Liver (tissue), 9 donors: ENCODE results near the gene GPD1L. TPM values are rescaled to one million over a fixed set of nuclear protein-coding genes. Genes with fewer than 3 reads are reported as not detected.

Source experiments
- DNase-seq: peaks from one replicate; pipeline ENCODE4 v3.0.0-alpha.2; 2017; ENCODE audit warnings: low spot score
- H3K27ac ChIP-seq, 2 donors: one replicate each; pipeline ENCODE4 v1.7.0; 2013; ENCODE audit warnings: inconsistent platforms in 2 of 2, low read length in 2 of 2, control low read depth in 1 of 2, low read depth in 1 of 2, mild to moderate bottlenecking in 1 of 2
- H3K27me3 ChIP-seq, 4 donors: one replicate each; pipeline versions ENCODE4 v1.6.1 to v1.7.0; 2013; ENCODE audit warnings: low read length in 3 of 4, inconsistent platforms in 1 of 4, mild to moderate bottlenecking in 1 of 4, moderate library complexity in 1 of 4; ENCODE audit not compliant: control insufficient read depth in 4 of 4, insufficient read depth in 4 of 4
- H3K36me3 ChIP-seq, 4 donors: one replicate each; pipeline versions ENCODE4 v1.6.1 to v1.7.0; 2013; ENCODE audit warnings: low read length in 3 of 4, mild to moderate bottlenecking in 3 of 4, low read depth in 1 of 4, moderate library complexity in 1 of 4; ENCODE audit not compliant: control insufficient read depth in 4 of 4, insufficient read depth in 3 of 4
- H3K4me1 ChIP-seq, 4 donors: one replicate each; pipeline versions ENCODE4 v1.6.1 to v1.7.0; 2013; ENCODE audit warnings: low read length in 3 of 4, mild to moderate bottlenecking in 3 of 4, moderate library complexity in 1 of 4; ENCODE audit not compliant: control insufficient read depth in 4 of 4, insufficient read depth in 4 of 4
- H3K4me3 ChIP-seq, 3 donors: one replicate each; pipeline versions ENCODE4 v1.6.1 to v1.7.0; 2013; ENCODE audit warnings: low read length in 3 of 3, control low read depth in 1 of 3, low read depth in 1 of 3, mild to moderate bottlenecking in 1 of 3
- H3K9ac ChIP-seq, 2 donors: one replicate each; pipeline ENCODE4 v1.7.0; 2013; ENCODE audit warnings: low read length in 2 of 2, mild to moderate bottlenecking in 2 of 2, moderate library complexity in 2 of 2, control low read depth in 1 of 2, low read depth in 1 of 2
- H3K9me3 ChIP-seq, 4 donors: one replicate each; pipeline versions ENCODE4 v1.6.1 to v1.7.0; 2013; ENCODE audit warnings: low read length in 3 of 4; ENCODE audit not compliant: control insufficient read depth in 4 of 4
- EGR1 ChIP-seq, 2 donors: IDR thresholded peaks; 2 replicates each; pipeline ENCODE4 v1.6.1; 2016 to 2018; ENCODE audit warnings: antibody characterized with exemption in 2 of 2, low read depth in 2 of 2
- FOXA1 ChIP-seq: IDR thresholded peaks from 2 replicates; pipeline ENCODE4 v1.6.1; 2016; ENCODE audit warnings: antibody characterized with exemption
- FOXA2 ChIP-seq: IDR thresholded peaks from 2 replicates; pipeline ENCODE4 v1.6.1; 2016; ENCODE audit warnings: antibody characterized with exemption
- HNF4A ChIP-seq, 2 donors: conservative IDR thresholded peaks; 2 replicates each; pipeline ENCODE4 v1.6.1; 2016; ENCODE audit warnings: antibody characterized with exemption in 2 of 2, mild to moderate bottlenecking in 2 of 2
- HNF4G ChIP-seq: IDR thresholded peaks from 2 replicates; pipeline ENCODE4 v1.6.1; 2016; ENCODE audit warnings: antibody characterized with exemption
- JUND ChIP-seq, 2 donors: IDR thresholded peaks; 2 replicates each; pipeline ENCODE4 v1.6.1; 2016; ENCODE audit warnings: antibody characterized with exemption in 2 of 2
- NR2F2 ChIP-seq: IDR thresholded peaks from 2 replicates; pipeline ENCODE4 v1.6.1; 2016; ENCODE audit warnings: antibody characterized with exemption
- RAD21 ChIP-seq, 2 donors: IDR thresholded peaks; 2 replicates each; pipeline ENCODE4 v1.6.1; 2016; ENCODE audit warnings: antibody characterized with exemption in 2 of 2, mild to moderate bottlenecking in 2 of 2
- SP1 ChIP-seq: IDR thresholded peaks from 2 replicates; pipeline ENCODE4 v1.6.1; 2018; ENCODE audit warnings: antibody characterized with exemption, mild to moderate bottlenecking
- TAF1 ChIP-seq: conservative IDR thresholded peaks from 2 replicates; pipeline ENCODE4 v1.6.1; 2016; ENCODE audit warnings: antibody characterized with exemption, mild to moderate bottlenecking
- YY1 ChIP-seq: IDR thresholded peaks from 2 replicates; pipeline ENCODE4 v1.6.1; 2016; ENCODE audit warnings: antibody characterized with exemption, mild to moderate bottlenecking
- WGBS: extraction: QIAGEN DNeasy Blood & Tissue Kit; methylation state at CpG from one replicate; pipeline ENCODE4 v1.1.7; 2013; 5-methylcytosine and 5-hydroxymethylcytosine counted together
- polyA plus RNA-seq, 2 donors: library from polyadenylated mRNA; stranded (reverse) in 1 of 2; unstranded in 1 of 2; fragments of 200-250 nt in 1 of 2; fragments of >200 nt in 1 of 2; fragmentation: Nextera tagmentation in 1 of 2; extraction: Ambion mirVana in 1 of 2; gene quantifications; one replicate each; pipeline versions ENCODE4 v1.2.1 to v1.2.3, GENCODE V29; 2013 to 2015
- total RNA-seq, 2 donors: library from RNA; depleted of rRNA; stranded (reverse); fragments of >200 nt; gene quantifications; one replicate each; pipeline ENCODE4 v1.2.3, GENCODE V29; 2014
- TF ChIP-seq, protein P1 (sequence below): IDR thresholded peaks from 2 replicates; pipeline ENCODE4 v1.6.1; 2016; ENCODE audit warnings: antibody characterized with exemption, mild to moderate bottlenecking
- TF ChIP-seq, protein P2 (sequence below): IDR thresholded peaks from 2 replicates; pipeline ENCODE4 v1.6.1; 2016; ENCODE audit warnings: antibody characterized with exemption
- TF ChIP-seq, protein P3 (sequence below): IDR thresholded peaks from 2 replicates; pipeline ENCODE4 v1.6.1; 2016; ENCODE audit warnings: antibody characterized with exemption
- TF ChIP-seq, protein P4 (sequence below): fragments of 150-350 bp; IDR thresholded peaks from 2 replicates; pipeline ENCODE4 v1.5.1; 2017; ENCODE audit warnings: improper control_type of control experiment, low read depth, low read length; ENCODE audit not compliant: missing input control
- TF ChIP-seq, protein P5 (sequence below): IDR thresholded peaks from 2 replicates; pipeline ENCODE4 v1.6.1; 2016; ENCODE audit warnings: antibody characterized with exemption
- donor health status: healthy.
- donor health status: healthy.
- donor health status: healthy.
- donor health status: healthy.
- donor health status: healthy.

GPD1L gene
- total and polyA plus RNA-seq, 4 donors: 1.4 to 5.0 (median 3.1) TPM

DNA sequence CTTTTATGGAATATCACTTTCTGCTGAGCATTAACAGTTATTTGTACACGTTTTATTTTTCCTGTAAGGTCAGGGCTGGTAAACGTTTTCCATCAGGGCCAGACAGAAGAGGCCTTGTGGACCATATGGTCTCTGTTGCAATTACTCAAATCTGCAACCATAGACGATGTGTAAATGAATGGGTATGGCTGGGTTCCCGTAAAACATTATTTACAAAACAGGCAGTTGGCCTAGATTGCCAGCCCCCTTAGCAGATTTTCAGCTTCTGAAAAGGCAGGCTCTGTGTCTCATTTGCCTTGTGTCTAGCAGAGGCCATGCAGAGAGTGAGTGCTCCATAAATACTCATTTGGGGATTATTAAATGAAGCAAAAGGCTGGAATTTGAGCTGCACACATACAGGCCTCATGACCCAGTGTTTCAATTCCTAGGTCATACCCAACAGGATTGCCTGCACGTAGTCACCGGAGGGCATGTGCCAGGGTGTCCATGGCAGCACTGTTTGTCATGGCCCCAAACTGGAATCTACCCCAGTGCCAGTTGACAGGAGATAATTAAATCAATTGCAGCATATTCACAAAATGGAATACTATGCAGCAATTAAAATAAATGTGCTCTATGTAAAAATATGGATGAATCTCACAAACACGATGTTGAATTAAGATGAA is 51.3 kb downstream of the GPD1L start:
- no peak for DNase-seq
- 84% methylated on average over 7 of the region's 7 CpGs for WGBS
- no peaks in the 10 kb centered on the region for H3K27me3 ChIP-seq
- no peak overlapping the region for H3K4me3 ChIP-seq
- H3K9ac ChIP-seq: no peak overlapping the region
- no peak for TF ChIP-seq TAF1
- TF ChIP-seq YY1: no peak
- TF ChIP-seq, protein P1, sequence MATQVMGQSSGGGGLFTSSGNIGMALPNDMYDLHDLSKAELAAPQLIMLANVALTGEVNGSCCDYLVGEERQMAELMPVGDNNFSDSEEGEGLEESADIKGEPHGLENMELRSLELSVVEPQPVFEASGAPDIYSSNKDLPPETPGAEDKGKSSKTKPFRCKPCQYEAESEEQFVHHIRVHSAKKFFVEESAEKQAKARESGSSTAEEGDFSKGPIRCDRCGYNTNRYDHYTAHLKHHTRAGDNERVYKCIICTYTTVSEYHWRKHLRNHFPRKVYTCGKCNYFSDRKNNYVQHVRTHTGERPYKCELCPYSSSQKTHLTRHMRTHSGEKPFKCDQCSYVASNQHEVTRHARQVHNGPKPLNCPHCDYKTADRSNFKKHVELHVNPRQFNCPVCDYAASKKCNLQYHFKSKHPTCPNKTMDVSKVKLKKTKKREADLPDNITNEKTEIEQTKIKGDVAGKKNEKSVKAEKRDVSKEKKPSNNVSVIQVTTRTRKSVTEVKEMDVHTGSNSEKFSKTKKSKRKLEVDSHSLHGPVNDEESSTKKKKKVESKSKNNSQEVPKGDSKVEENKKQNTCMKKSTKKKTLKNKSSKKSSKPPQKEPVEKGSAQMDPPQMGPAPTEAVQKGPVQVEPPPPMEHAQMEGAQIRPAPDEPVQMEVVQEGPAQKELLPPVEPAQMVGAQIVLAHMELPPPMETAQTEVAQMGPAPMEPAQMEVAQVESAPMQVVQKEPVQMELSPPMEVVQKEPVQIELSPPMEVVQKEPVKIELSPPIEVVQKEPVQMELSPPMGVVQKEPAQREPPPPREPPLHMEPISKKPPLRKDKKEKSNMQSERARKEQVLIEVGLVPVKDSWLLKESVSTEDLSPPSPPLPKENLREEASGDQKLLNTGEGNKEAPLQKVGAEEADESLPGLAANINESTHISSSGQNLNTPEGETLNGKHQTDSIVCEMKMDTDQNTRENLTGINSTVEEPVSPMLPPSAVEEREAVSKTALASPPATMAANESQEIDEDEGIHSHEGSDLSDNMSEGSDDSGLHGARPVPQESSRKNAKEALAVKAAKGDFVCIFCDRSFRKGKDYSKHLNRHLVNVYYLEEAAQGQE: no peak
- TF ChIP-seq, protein P2, sequence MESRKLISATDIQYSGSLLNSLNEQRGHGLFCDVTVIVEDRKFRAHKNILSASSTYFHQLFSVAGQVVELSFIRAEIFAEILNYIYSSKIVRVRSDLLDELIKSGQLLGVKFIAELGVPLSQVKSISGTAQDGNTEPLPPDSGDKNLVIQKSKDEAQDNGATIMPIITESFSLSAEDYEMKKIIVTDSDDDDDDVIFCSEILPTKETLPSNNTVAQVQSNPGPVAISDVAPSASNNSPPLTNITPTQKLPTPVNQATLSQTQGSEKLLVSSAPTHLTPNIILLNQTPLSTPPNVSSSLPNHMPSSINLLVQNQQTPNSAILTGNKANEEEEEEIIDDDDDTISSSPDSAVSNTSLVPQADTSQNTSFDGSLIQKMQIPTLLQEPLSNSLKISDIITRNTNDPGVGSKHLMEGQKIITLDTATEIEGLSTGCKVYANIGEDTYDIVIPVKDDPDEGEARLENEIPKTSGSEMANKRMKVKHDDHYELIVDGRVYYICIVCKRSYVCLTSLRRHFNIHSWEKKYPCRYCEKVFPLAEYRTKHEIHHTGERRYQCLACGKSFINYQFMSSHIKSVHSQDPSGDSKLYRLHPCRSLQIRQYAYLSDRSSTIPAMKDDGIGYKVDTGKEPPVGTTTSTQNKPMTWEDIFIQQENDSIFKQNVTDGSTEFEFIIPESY: no peak
- TF ChIP-seq SP1: no peak
- no peak for TF ChIP-seq EGR1 (IDR thresholded peaks at IDR 0.05; ENCODE audit: low read depth in 2 of 2)
- TF ChIP-seq HNF4G: no peak
- TF ChIP-seq FOXA1: no peak
- H3K4me1 ChIP-seq: no peaks in the 10 kb centered on the region
- H3K9me3 ChIP-seq: no peaks in the 10 kb centered on the region
- no peaks in the 10 kb centered on the region for H3K36me3 ChIP-seq
- H3K27ac ChIP-seq: no peak overlapping the region

DNA sequence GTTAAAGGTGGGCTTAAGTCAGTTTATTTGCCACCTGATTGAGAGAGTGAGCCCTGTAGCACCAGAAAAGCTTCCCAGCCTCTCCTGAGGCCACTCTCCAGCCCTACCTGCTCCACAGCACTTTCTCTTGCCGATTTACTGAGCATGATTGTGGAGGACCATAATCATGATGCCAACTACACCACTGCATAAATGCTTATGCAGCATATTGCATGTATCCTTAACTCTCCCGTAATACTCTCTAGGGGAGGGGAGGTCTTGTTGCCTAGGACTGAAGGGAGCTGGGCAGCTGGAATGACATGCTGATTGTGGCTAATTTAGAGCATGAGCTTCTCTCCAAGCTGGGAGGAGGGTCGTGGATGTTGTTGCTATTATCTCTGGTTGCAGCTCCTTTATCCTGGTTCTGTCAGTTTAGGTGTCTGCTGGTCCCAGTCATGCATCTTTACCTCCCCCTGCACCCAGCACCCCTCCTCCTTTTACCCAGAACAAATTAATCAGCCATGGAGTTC is 54.3 kb downstream of the GPD1L start:
- 75% methylated on average over 3 of the region's 3 CpGs for WGBS
- DNase-seq: no peak

More for the DNA sequence above, 54.3 kb downstream of the GPD1L start:
- peaks cover 0 to 1% (median 0%) of the 10 kb centered on the region in 4 donors for H3K36me3 ChIP-seq
- no peak overlapping the region for H3K9ac ChIP-seq
- no peaks in the 10 kb centered on the region for H3K9me3 ChIP-seq
- no peaks in the 10 kb centered on the region for H3K4me1 ChIP-seq
- TF ChIP-seq SP1 (no peak), YY1 (no peak), NR2F2 (no peak), RAD21 (IDR thresholded peaks at IDR 0.05) (no peak), HNF4G (no peak), FOXA1 (no peak), HNF4A (conservative IDR thresholded peaks at IDR 0.05) (no peak), JUND (IDR thresholded peaks at IDR 0.05) (no peak), FOXA2 (no peak)
- TF ChIP-seq, protein P3, sequence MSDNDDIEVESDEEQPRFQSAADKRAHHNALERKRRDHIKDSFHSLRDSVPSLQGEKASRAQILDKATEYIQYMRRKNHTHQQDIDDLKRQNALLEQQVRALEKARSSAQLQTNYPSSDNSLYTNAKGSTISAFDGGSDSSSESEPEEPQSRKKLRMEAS: no peak
- TF ChIP-seq, protein P4, sequence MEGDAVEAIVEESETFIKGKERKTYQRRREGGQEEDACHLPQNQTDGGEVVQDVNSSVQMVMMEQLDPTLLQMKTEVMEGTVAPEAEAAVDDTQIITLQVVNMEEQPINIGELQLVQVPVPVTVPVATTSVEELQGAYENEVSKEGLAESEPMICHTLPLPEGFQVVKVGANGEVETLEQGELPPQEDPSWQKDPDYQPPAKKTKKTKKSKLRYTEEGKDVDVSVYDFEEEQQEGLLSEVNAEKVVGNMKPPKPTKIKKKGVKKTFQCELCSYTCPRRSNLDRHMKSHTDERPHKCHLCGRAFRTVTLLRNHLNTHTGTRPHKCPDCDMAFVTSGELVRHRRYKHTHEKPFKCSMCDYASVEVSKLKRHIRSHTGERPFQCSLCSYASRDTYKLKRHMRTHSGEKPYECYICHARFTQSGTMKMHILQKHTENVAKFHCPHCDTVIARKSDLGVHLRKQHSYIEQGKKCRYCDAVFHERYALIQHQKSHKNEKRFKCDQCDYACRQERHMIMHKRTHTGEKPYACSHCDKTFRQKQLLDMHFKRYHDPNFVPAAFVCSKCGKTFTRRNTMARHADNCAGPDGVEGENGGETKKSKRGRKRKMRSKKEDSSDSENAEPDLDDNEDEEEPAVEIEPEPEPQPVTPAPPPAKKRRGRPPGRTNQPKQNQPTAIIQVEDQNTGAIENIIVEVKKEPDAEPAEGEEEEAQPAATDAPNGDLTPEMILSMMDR: no peak
- TF ChIP-seq, protein P5, sequence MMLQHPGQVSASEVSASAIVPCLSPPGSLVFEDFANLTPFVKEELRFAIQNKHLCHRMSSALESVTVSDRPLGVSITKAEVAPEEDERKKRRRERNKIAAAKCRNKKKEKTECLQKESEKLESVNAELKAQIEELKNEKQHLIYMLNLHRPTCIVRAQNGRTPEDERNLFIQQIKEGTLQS: no peak
- H3K27ac ChIP-seq: no peak overlapping the region
- H3K27me3 ChIP-seq: no peaks in the 10 kb centered on the region
- no peak overlapping the region for H3K4me3 ChIP-seq
